ENCODE measurements around the gene ERGIC3. TPM values are rescaled to one million over a fixed set of nuclear protein-coding genes. Genes with fewer than 3 reads are reported as not detected.
A peak's percentile ranks its signal among the peaks of the same experiment; 100 is the strongest.

The ERGIC3 gene
- total RNA-seq, 2 donors from 2014 or later = 119 to 120 TPM

- ATAC-seq (no peak), DNase-seq (no peak)
- intact Hi-C loops (cut with DNase I) = no loop called here
Measured at GRCh38 chr20:35586751-35587425, 45.0 kb downstream of the ERGIC3 start.

GRCh38 chr20:35587436-35587835 lies 45.6 kb downstream of the ERGIC3 start:
- DNase-seq (no peak), ATAC-seq (no peak)
- intact Hi-C loops (cut with DNase I) = no loop called here

- DNase-seq = no peak
- intact Hi-C loops (cut with DNase I) = no loop called here
- no peak for ATAC-seq
Measured at GRCh38 chr20:35588397-35588796, 46.5 kb downstream of the ERGIC3 start.

- DNase-seq = no peak
- intact Hi-C loops (cut with DNase I) = no loop called here
- ATAC-seq = no peak
Measured at GRCh38 chr20:35592339-35592974, 50.6 kb downstream of the ERGIC3 start.

GRCh38 chr20:35595456-35595855 lies 53.6 kb downstream of the ERGIC3 start:
- intact Hi-C loops (cut with DNase I) = no loop called here
- ATAC-seq (no peak), DNase-seq (no peak)

GRCh38 chr20:35595901-35596300 lies 54.0 kb downstream of the ERGIC3 start:
- DNase-seq (no peak), ATAC-seq (no peak)
- intact Hi-C loops (cut with DNase I) = no loop called here

- intact Hi-C loops (cut with DNase I) = no loop called here
- no peak for DNase-seq
- no peak for ATAC-seq
Measured at GRCh38 chr20:35597186-35597585, 55.3 kb downstream of the ERGIC3 start.

- ATAC-seq (no peak), DNase-seq (no peak)
- intact Hi-C loops (cut with DNase I) = no loop called here
Measured at GRCh38 chr20:35598476-35598875, 56.6 kb downstream of the ERGIC3 start.

GRCh38 chr20:35598899-35599775 lies 57.3 kb downstream of the ERGIC3 start:
- no peak for ATAC-seq
- no peak for DNase-seq
- intact Hi-C loops (cut with DNase I) = no loop called here

GRCh38 chr20:35599776-35600120 lies 57.9 kb downstream of the ERGIC3 start:
- ATAC-seq = no peak
- intact Hi-C loops (cut with DNase I) = no loop called here
- DNase-seq = no peak

- intact Hi-C loops (cut with DNase I) = no loop called here
- no peak for DNase-seq
- no peak for ATAC-seq
Measured at GRCh38 chr20:35600176-35600992, 58.5 kb downstream of the ERGIC3 start.

- intact Hi-C loops (cut with DNase I) = no loop called here
- ATAC-seq = peak; percentile 88
Measured at GRCh38 chr20:35600993-35601973, 59.4 kb downstream of the ERGIC3 start.

GRCh38 chr20:35601990-35602389 lies 60.1 kb downstream of the ERGIC3 start:
- ATAC-seq (peak in 1 of 2 donors; percentile 10), DNase-seq (no peak)
- intact Hi-C loops (cut with DNase I) = no loop called here

More at GRCh38 chr20:35600993-35601973, 59.4 kb downstream of the ERGIC3 start:
- peak; percentile 83 for DNase-seq

GRCh38 chr20:35602851-35603495 lies 61.1 kb downstream of the ERGIC3 start:
- intact Hi-C loops (cut with DNase I) = no loop called here
- ATAC-seq (no peak), DNase-seq (no peak)

- DNase-seq (no peak), ATAC-seq (no peak)
- intact Hi-C loops (cut with DNase I) = no loop called here
Measured at GRCh38 chr20:35603695-35604448, 62.0 kb downstream of the ERGIC3 start.

GRCh38 chr20:35604449-35604747 lies 62.5 kb downstream of the ERGIC3 start:
- DNase-seq (no peak), ATAC-seq (no peak)
- intact Hi-C loops (cut with DNase I) = no loop called here

GRCh38 chr20:35606127-35606526 lies 64.2 kb downstream of the ERGIC3 start:
- no peak for ATAC-seq
- intact Hi-C loops (cut with DNase I) = no loop called here
- no peak for DNase-seq

Data from left cardiac atrium (tissue), 4 donors.